ENCODE data around the gene STEAP3.

STEAP3 gene

GRCh38 chr2:119240311-119241204, 16.9 kb downstream of the STEAP3 start:
- H3K27me3 ChIP-seq (ENCODE audit: control insufficient read depth in 1 of 2, insufficient read depth in 2 of 2, low read length in 2 of 2), result no peaks in the 10 kb centered on the region
- peaks cover 9% of the 10 kb centered on the region for H3K4me1 ChIP-seq (ENCODE audit: control insufficient read depth, insufficient read depth, low read length)
- H3K4me3 ChIP-seq (ENCODE audit: low read length in 2 of 2), result no peak overlapping the region
- H3K36me3 ChIP-seq (ENCODE audit: control insufficient read depth in 2 of 2, insufficient read depth in 2 of 2, low read length in 2 of 2), result no peaks in the 10 kb centered on the region
- no peaks in the 10 kb centered on the region for H3K9me3 ChIP-seq (ENCODE audit: control insufficient read depth in 2 of 2, low read length in 2 of 2)
- peak overlapping the region; percentile 62 for H3K27ac ChIP-seq (ENCODE audit: low read length)
- peak overlapping the region; percentile 21 to 28 for H3K9ac ChIP-seq (ENCODE audit: low read length in 2 of 2)

GRCh38 chr2:119241205-119241532, 17.5 kb downstream of the STEAP3 start:
- H3K27ac ChIP-seq (ENCODE audit: low read length), result peak overlapping the region; percentile 62
- no peak overlapping the region for H3K9ac ChIP-seq (ENCODE audit: low read length in 2 of 2)
- no peaks in the 10 kb centered on the region for H3K36me3 ChIP-seq (ENCODE audit: control insufficient read depth in 2 of 2, insufficient read depth in 2 of 2, low read length in 2 of 2)
- H3K9me3 ChIP-seq (ENCODE audit: control insufficient read depth in 2 of 2, low read length in 2 of 2), result no peaks in the 10 kb centered on the region
- peaks cover 9% of the 10 kb centered on the region for H3K4me1 ChIP-seq (ENCODE audit: control insufficient read depth, insufficient read depth, low read length)
- no peak overlapping the region for H3K4me3 ChIP-seq (ENCODE audit: low read length in 2 of 2)
- H3K27me3 ChIP-seq (ENCODE audit: control insufficient read depth in 1 of 2, insufficient read depth in 2 of 2, low read length in 2 of 2), result no peaks in the 10 kb centered on the region

GRCh38 chr2:119242276-119243119, 18.9 kb downstream of the STEAP3 start:
- Histone ChIP-seq H3K9ac (ENCODE audit: low read length in 2 of 2) (no peak overlapping the region), H3K27ac (ENCODE audit: low read length) (no peak overlapping the region), H3K36me3 (ENCODE audit: control insufficient read depth in 2 of 2, insufficient read depth in 2 of 2, low read length in 2 of 2) (no peaks in the 10 kb centered on the region), H3K27me3 (ENCODE audit: control insufficient read depth in 1 of 2, insufficient read depth in 2 of 2, low read length in 2 of 2) (no peaks in the 10 kb centered on the region), H3K4me1 (ENCODE audit: control insufficient read depth, insufficient read depth, low read length) (peaks cover 9% of the 10 kb centered on the region), H3K4me3 (ENCODE audit: low read length in 2 of 2) (no peak overlapping the region), H3K9me3 (ENCODE audit: control insufficient read depth in 2 of 2, low read length in 2 of 2) (no peaks in the 10 kb centered on the region)

- Histone ChIP-seq H3K9me3 (ENCODE audit: control insufficient read depth in 2 of 2, low read length in 2 of 2) (no peaks in the 10 kb centered on the region), H3K27me3 (ENCODE audit: control insufficient read depth in 1 of 2, insufficient read depth in 2 of 2, low read length in 2 of 2) (no peaks in the 10 kb centered on the region), H3K4me3 (ENCODE audit: low read length in 2 of 2) (no peak overlapping the region), H3K36me3 (ENCODE audit: control insufficient read depth in 2 of 2, insufficient read depth in 2 of 2, low read length in 2 of 2) (no peaks in the 10 kb centered on the region), H3K4me1 (ENCODE audit: control insufficient read depth, insufficient read depth, low read length) (peaks cover 9% of the 10 kb centered on the region), H3K9ac (ENCODE audit: low read length in 2 of 2) (no peak overlapping the region), H3K27ac (ENCODE audit: low read length) (no peak overlapping the region)
These were observed 20.0 kb downstream of the STEAP3 start for GRCh38 chr2:119243621-119244020.

GRCh38 chr2:119245076-119245840, 21.6 kb downstream of the STEAP3 start:
- H3K36me3 ChIP-seq (ENCODE audit: control insufficient read depth in 2 of 2, insufficient read depth in 2 of 2, low read length in 2 of 2), result no peaks in the 10 kb centered on the region
- H3K27me3 ChIP-seq (ENCODE audit: control insufficient read depth in 1 of 2, insufficient read depth in 2 of 2, low read length in 2 of 2), result peaks cover 0 to 3% of the 10 kb centered on the region in 2 donors
- no peak overlapping the region for H3K4me3 ChIP-seq (ENCODE audit: low read length in 2 of 2)
- no peak overlapping the region for H3K9ac ChIP-seq (ENCODE audit: low read length in 2 of 2)
- H3K4me1 ChIP-seq (ENCODE audit: control insufficient read depth, insufficient read depth, low read length), result peaks cover 7% of the 10 kb centered on the region
- H3K27ac ChIP-seq (ENCODE audit: low read length), result no peak overlapping the region
- H3K9me3 ChIP-seq (ENCODE audit: control insufficient read depth in 2 of 2, low read length in 2 of 2), result no peaks in the 10 kb centered on the region

GRCh38 chr2:119245841-119246230, 22.2 kb downstream of the STEAP3 start:
- H3K4me3 ChIP-seq (ENCODE audit: low read length in 2 of 2), result no peak overlapping the region
- H3K36me3 ChIP-seq (ENCODE audit: control insufficient read depth in 2 of 2, insufficient read depth in 2 of 2, low read length in 2 of 2), result no peaks in the 10 kb centered on the region
- no peak overlapping the region for H3K27ac ChIP-seq (ENCODE audit: low read length)
- H3K9me3 ChIP-seq (ENCODE audit: control insufficient read depth in 2 of 2, low read length in 2 of 2), result no peaks in the 10 kb centered on the region
- peaks cover 1% of the 10 kb centered on the region for H3K4me1 ChIP-seq (ENCODE audit: control insufficient read depth, insufficient read depth, low read length)
- H3K27me3 ChIP-seq (ENCODE audit: control insufficient read depth in 1 of 2, insufficient read depth in 2 of 2, low read length in 2 of 2), result peaks cover 0 to 3% of the 10 kb centered on the region in 2 donors
- H3K9ac ChIP-seq (ENCODE audit: low read length in 2 of 2), result no peak overlapping the region

- Histone ChIP-seq H3K4me3 (ENCODE audit: low read length in 2 of 2) (no peak overlapping the region), H3K9ac (ENCODE audit: low read length in 2 of 2) (no peak overlapping the region), H3K4me1 (ENCODE audit: control insufficient read depth, insufficient read depth, low read length) (no peaks in the 10 kb centered on the region), H3K27ac (ENCODE audit: low read length) (no peak overlapping the region), H3K36me3 (ENCODE audit: control insufficient read depth in 2 of 2, insufficient read depth in 2 of 2, low read length in 2 of 2) (no peaks in the 10 kb centered on the region), H3K9me3 (ENCODE audit: control insufficient read depth in 2 of 2, low read length in 2 of 2) (no peaks in the 10 kb centered on the region), H3K27me3 (ENCODE audit: control insufficient read depth in 1 of 2, insufficient read depth in 2 of 2, low read length in 2 of 2) (peaks cover 0 to 3% of the 10 kb centered on the region in 2 donors)
These were observed 23.5 kb downstream of the STEAP3 start for GRCh38 chr2:119246884-119247843.

- Histone ChIP-seq H3K27ac (ENCODE audit: low read length) (no peak overlapping the region), H3K27me3 (ENCODE audit: control insufficient read depth in 1 of 2, insufficient read depth in 2 of 2, low read length in 2 of 2) (peaks cover 0 to 3% of the 10 kb centered on the region in 2 donors), H3K4me1 (ENCODE audit: control insufficient read depth, insufficient read depth, low read length) (peaks cover 4% of the 10 kb centered on the region), H3K4me3 (ENCODE audit: low read length in 2 of 2) (no peak overlapping the region), H3K36me3 (ENCODE audit: control insufficient read depth in 2 of 2, insufficient read depth in 2 of 2, low read length in 2 of 2) (no peaks in the 10 kb centered on the region), H3K9ac (ENCODE audit: low read length in 2 of 2) (no peak overlapping the region), H3K9me3 (ENCODE audit: control insufficient read depth in 2 of 2, low read length in 2 of 2) (no peaks in the 10 kb centered on the region)
These were observed 24.2 kb downstream of the STEAP3 start for GRCh38 chr2:119247844-119248271.

GRCh38 chr2:119248311-119248710, 24.7 kb downstream of the STEAP3 start:
- peaks cover 4% of the 10 kb centered on the region for H3K4me1 ChIP-seq (ENCODE audit: control insufficient read depth, insufficient read depth, low read length)
- no peak overlapping the region for H3K27ac ChIP-seq (ENCODE audit: low read length)
- H3K36me3 ChIP-seq (ENCODE audit: control insufficient read depth in 2 of 2, insufficient read depth in 2 of 2, low read length in 2 of 2), result no peaks in the 10 kb centered on the region
- H3K9me3 ChIP-seq (ENCODE audit: control insufficient read depth in 2 of 2, low read length in 2 of 2), result no peaks in the 10 kb centered on the region
- peaks cover 0 to 3% of the 10 kb centered on the region in 2 donors for H3K27me3 ChIP-seq (ENCODE audit: control insufficient read depth in 1 of 2, insufficient read depth in 2 of 2, low read length in 2 of 2)
- H3K9ac ChIP-seq (ENCODE audit: low read length in 2 of 2), result no peak overlapping the region
- H3K4me3 ChIP-seq (ENCODE audit: low read length in 2 of 2), result no peak overlapping the region

Data from stomach smooth muscle (tissue), 2 donors.